Measurements from ENCODE around the gene WIPI1. TPM values are rescaled to one million over a fixed set of nuclear protein-coding genes. Genes with fewer than 3 reads are reported as not detected.
"Not testable (repeated sequence)": the region's sequence is repeated elsewhere in the genome, so short reads cannot be mapped to it uniquely, and the experiment has no call there.

WIPI1 gene
- 10 to 100 TPM; 48.0 to 84.8 TPM for total RNA-seq
- polyA plus RNA-seq (ENCODE audit: insufficient read length in 2 of 2) = 10 to 100 TPM; 19.2 to 35.0 TPM
- long read RNA-seq, donor 1, partial matches to known transcripts = 0 of 2 reads
- long read RNA-seq, donor 1, other reads (novel, unspliced or antisense) = 0 of 2 reads
- long read RNA-seq, donor 2 = 0 reads
- long read RNA-seq, donor 3, partial matches to known transcripts = 0 of 2 reads
- long read RNA-seq, donor 3, other reads (novel, unspliced or antisense) = 0 of 2 reads
- long read RNA-seq, donor 4, partial matches to known transcripts = 0 of 4 reads
- long read RNA-seq, donor 4, other reads (novel, unspliced or antisense) = 0 of 4 reads

GRCh38 chr17:68457168-68457538, at the start of gene WIPI1:
WIPI1 (minus strand) TSS chr17:68457496; CDS start chr17:68457421, 75 bp downstream.
- no peaks in the 10 kb centered on the region for H3K36me3 ChIP-seq (ENCODE audit: control insufficient read depth, insufficient read depth, low read length)
- H3K4me1 ChIP-seq (ENCODE audit: control insufficient read depth, insufficient read depth, low read length) = peaks cover 17% of the 10 kb centered on the region
- H3K9me3 ChIP-seq (ENCODE audit: control insufficient read depth, insufficient read depth, low read length) = no peaks in the 10 kb centered on the region
- peak in 1 of 6 donors; percentile 25 for DNase-seq (ENCODE audit: low read depth in 4 of 6, low spot score in 6 of 6)
- peak within 1 kb of the TSS; percentile 95 for H3K27ac ChIP-seq (ENCODE audit: low read depth, low read length)
- peaks cover 2% of the 10 kb centered on the region for H3K27me3 ChIP-seq (ENCODE audit: control insufficient read depth, insufficient read depth, low read length)
- 0% methylated on average over 21 of the region's 39 CpGs for WGBS (ENCODE audit: insufficient coverage)
- peak within 1 kb of the TSS; percentile 75 for H3K4me3 ChIP-seq (ENCODE audit: low read depth, low read length)

- Histone ChIP-seq H3K4me3 (ENCODE audit: low read depth, low read length) (no peak overlapping the region), H3K27ac (ENCODE audit: low read depth, low read length) (no peak overlapping the region), H3K4me1 (ENCODE audit: control insufficient read depth, insufficient read depth, low read length) (peaks cover 12% of the 10 kb centered on the region), H3K36me3 (ENCODE audit: control insufficient read depth, insufficient read depth, low read length) (no peaks in the 10 kb centered on the region), H3K9me3 (ENCODE audit: control insufficient read depth, insufficient read depth, low read length) (no peaks in the 10 kb centered on the region), H3K27me3 (ENCODE audit: control insufficient read depth, insufficient read depth, low read length) (peaks cover 2% of the 10 kb centered on the region)
- DNase-seq (ENCODE audit: low read depth in 4 of 6, low spot score in 6 of 6) = no peak
- 78% methylated on average over 1 of the region's 1 CpG for WGBS (ENCODE audit: insufficient coverage)
Observed at GRCh38 chr17:68505951-68506350, 48.7 kb upstream of the WIPI1 start.

GRCh38 chr17:68501074-68501473, 43.8 kb upstream of the WIPI1 start:
- Histone ChIP-seq H3K9me3 (ENCODE audit: control insufficient read depth, insufficient read depth, low read length) (no peaks in the 10 kb centered on the region), H3K4me3 (ENCODE audit: low read depth, low read length) (no peak overlapping the region), H3K36me3 (ENCODE audit: control insufficient read depth, insufficient read depth, low read length) (no peaks in the 10 kb centered on the region), H3K4me1 (ENCODE audit: control insufficient read depth, insufficient read depth, low read length) (no peaks in the 10 kb centered on the region), H3K27me3 (ENCODE audit: control insufficient read depth, insufficient read depth, low read length) (peaks cover 2% of the 10 kb centered on the region), H3K27ac (ENCODE audit: low read depth, low read length) (no peak overlapping the region)
- WGBS (ENCODE audit: insufficient coverage) = 81% methylated on average over 3 of the region's 3 CpGs
- no peak for DNase-seq (ENCODE audit: low read depth in 4 of 6, low spot score in 6 of 6)

GRCh38 chr17:68499587-68499986, 42.3 kb upstream of the WIPI1 start:
- Histone ChIP-seq H3K4me3 (ENCODE audit: low read depth, low read length) (no peak overlapping the region), H3K27ac (ENCODE audit: low read depth, low read length) (no peak overlapping the region), H3K4me1 (ENCODE audit: control insufficient read depth, insufficient read depth, low read length) (no peaks in the 10 kb centered on the region), H3K9me3 (ENCODE audit: control insufficient read depth, insufficient read depth, low read length) (no peaks in the 10 kb centered on the region), H3K36me3 (ENCODE audit: control insufficient read depth, insufficient read depth, low read length) (no peaks in the 10 kb centered on the region), H3K27me3 (ENCODE audit: control insufficient read depth, insufficient read depth, low read length) (peaks cover 2% of the 10 kb centered on the region)
- 93% methylated on average over 3 of the region's 5 CpGs for WGBS (ENCODE audit: insufficient coverage)
- no peak for DNase-seq (ENCODE audit: low read depth in 4 of 6, low spot score in 6 of 6)

DNA sequence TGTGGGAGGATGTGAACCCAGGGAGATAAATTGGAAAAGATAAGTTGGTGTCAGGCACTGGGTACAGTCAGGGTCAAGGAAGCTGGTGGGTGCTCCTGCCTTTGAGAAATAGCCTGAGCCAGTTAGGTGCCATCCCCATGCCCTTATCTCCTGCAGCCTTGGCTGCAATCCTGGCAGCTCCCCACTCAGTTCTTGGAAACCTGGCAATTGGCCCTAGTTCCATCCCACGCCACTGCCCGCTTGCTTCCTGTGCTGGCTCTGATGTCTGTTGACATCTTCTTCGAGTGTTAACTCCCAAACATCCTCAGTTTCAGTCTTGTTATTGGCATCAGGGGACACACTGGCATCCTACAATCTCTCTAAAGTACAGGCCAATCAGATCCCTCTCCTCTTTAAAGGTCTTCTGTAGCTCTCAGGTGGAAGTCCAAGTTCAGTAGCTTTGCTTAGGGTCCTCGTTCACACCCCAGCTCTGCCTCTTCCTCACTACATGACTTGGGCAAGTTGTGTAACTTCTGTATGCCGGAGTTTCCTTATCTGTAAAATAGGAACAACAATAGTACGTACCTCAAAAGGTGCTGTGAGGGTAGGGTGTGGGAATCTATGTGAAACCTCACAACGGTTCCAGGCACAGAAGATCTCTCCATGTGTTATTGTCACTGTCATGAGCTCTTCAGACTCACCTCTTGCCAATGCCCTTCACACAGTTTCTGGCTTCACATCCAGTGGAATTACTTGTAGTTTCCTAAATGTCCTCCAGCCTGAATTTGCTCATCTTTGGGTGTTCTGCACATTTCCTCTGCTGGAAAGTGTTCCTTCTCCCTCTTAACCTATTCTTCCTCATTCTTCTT, 41.4 kb upstream of the WIPI1 start:
- no peak overlapping the region for H3K4me3 ChIP-seq (ENCODE audit: low read depth, low read length)

DNA sequence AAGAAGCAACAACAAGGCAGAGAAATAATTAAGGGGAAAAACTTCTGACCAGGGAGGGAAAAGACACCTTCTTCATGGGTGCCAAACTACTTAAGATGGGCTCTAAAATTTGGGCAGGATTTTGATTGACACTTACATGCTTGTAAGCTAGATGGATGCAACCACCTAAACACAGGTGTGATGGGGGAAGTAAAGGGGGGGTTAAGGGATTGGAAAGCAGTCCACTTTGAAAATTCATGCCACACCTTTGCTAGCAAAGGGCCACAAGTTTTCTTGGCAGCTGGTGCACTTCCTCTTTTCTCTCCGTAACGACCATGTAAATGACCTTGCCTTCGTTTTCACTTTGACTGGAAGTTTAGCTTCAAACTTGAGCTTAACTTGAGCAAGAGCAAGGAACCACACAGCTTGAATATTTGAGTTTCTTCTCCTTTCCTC, 40.6 kb upstream of the WIPI1 start:
- H3K27ac ChIP-seq (ENCODE audit: low read depth, low read length) = no peak overlapping the region
- H3K4me3 ChIP-seq (ENCODE audit: low read depth, low read length) = no peak overlapping the region
- H3K27me3 ChIP-seq (ENCODE audit: control insufficient read depth, insufficient read depth, low read length) = peaks cover 2% of the 10 kb centered on the region
- H3K36me3 ChIP-seq (ENCODE audit: control insufficient read depth, insufficient read depth, low read length) = no peaks in the 10 kb centered on the region
- H3K9me3 ChIP-seq (ENCODE audit: control insufficient read depth, insufficient read depth, low read length) = no peaks in the 10 kb centered on the region
- H3K4me1 ChIP-seq (ENCODE audit: control insufficient read depth, insufficient read depth, low read length) = no peaks in the 10 kb centered on the region
- WGBS (ENCODE audit: insufficient coverage) = 25% methylated on average over 3 of the region's 3 CpGs
- no peak for DNase-seq (ENCODE audit: low read depth in 4 of 6, low spot score in 6 of 6)

More for the DNA sequence above, 41.4 kb upstream of the WIPI1 start:
- Histone ChIP-seq H3K27ac (ENCODE audit: low read depth, low read length) (no peak overlapping the region), H3K4me1 (ENCODE audit: control insufficient read depth, insufficient read depth, low read length) (no peaks in the 10 kb centered on the region), H3K36me3 (ENCODE audit: control insufficient read depth, insufficient read depth, low read length) (no peaks in the 10 kb centered on the region), H3K27me3 (ENCODE audit: control insufficient read depth, insufficient read depth, low read length) (peaks cover 2% of the 10 kb centered on the region), H3K9me3 (ENCODE audit: control insufficient read depth, insufficient read depth, low read length) (no peaks in the 10 kb centered on the region)
- DNase-seq (ENCODE audit: low read depth in 4 of 6, low spot score in 6 of 6) = no peak
- 62% methylated on average over 4 of the region's 7 CpGs for WGBS (ENCODE audit: insufficient coverage)

DNA sequence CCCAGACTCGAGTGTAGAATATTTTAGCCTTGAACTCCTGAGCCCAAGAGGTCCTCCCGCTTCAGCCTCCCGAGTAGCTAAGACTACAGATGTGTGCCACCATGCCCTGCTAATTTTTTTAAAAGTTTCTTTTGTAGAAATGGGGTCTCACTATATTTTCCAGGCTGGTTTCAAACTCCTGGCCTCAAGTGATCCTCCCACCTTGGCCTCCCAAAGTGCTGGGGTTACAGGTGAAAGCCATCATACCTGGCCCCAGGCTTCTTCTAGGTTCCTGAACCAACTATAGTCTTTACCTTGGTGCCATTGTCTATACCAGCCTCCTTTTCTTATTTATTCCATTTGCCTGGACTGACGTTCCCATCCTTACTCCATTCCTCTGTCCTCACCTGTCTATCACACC, 37.8 kb upstream of the WIPI1 start:
- Histone ChIP-seq H3K36me3 (ENCODE audit: control insufficient read depth, insufficient read depth, low read length) (no peaks in the 10 kb centered on the region), H3K9me3 (ENCODE audit: control insufficient read depth, insufficient read depth, low read length) (no peaks in the 10 kb centered on the region), H3K27ac (ENCODE audit: low read depth, low read length) (no peak overlapping the region), H3K27me3 (ENCODE audit: control insufficient read depth, insufficient read depth, low read length) (no peaks in the 10 kb centered on the region), H3K4me1 (ENCODE audit: control insufficient read depth, insufficient read depth, low read length) (peaks cover 4% of the 10 kb centered on the region), H3K4me3 (ENCODE audit: low read depth, low read length) (no peak overlapping the region)
- DNase-seq (ENCODE audit: low read depth in 4 of 6, low spot score in 6 of 6) = no peak
- WGBS (ENCODE audit: insufficient coverage) = 90% methylated on average over 3 of the region's 4 CpGs

GRCh38 chr17:68492394-68493054, 35.2 kb upstream of the WIPI1 start:
- not testable (repeated sequence) for H3K4me3 ChIP-seq (ENCODE audit: low read depth, low read length); H3K36me3 ChIP-seq (ENCODE audit: control insufficient read depth, insufficient read depth, low read length); H3K27me3 ChIP-seq (ENCODE audit: control insufficient read depth, insufficient read depth, low read length); H3K27ac ChIP-seq (ENCODE audit: low read depth, low read length); H3K9me3 ChIP-seq (ENCODE audit: control insufficient read depth, insufficient read depth, low read length); H3K4me1 ChIP-seq (ENCODE audit: control insufficient read depth, insufficient read depth, low read length); DNase-seq (ENCODE audit: low read depth in 4 of 6, low spot score in 6 of 6)
- 95% methylated on average over 8 of the region's 8 CpGs for WGBS (ENCODE audit: insufficient coverage)

DNA sequence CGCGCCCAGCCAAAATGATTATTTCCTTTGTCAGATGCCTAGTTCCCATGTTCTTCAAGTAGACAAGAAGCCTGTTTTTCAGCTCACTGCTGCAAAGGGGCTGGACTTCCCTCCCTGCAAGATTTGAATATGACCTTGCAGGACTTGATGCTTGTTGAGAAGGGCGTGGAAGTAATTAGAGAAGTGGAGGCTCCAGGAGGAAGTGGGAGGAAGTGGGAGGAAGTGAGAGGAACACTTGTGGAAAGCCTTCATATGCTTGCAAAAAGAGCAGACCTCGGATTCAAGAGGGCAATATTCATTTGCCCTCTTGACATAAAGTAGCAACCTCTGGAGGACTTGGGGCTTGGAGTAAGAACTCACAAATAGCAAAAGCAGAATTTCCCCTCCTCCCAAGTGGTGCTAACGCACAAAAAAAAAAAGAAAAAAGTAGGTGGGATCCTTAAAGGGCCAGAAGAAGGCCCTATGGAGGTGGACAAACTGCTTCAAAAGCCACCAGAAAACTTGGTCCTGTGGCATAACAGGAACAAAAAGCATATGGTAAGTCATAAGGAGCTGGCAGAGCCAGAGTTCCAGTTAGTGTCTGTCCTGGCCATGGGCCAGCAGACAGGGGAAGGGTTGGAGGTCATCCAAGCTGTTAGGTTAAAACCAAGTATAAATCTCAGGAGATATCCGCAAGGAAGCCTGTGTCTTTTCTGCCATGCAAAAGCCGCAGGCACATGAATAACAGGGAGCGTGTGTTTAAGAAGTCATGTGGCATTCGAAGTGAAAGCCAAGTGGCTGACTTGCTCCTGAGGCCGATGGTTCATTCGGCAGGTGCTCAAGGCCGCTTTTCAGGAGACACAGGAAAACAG, 34.3 kb upstream of the WIPI1 start:
- Histone ChIP-seq H3K27me3 (ENCODE audit: control insufficient read depth, insufficient read depth, low read length) (no peaks in the 10 kb centered on the region), H3K4me3 (ENCODE audit: low read depth, low read length) (no peak overlapping the region), H3K36me3 (ENCODE audit: control insufficient read depth, insufficient read depth, low read length) (no peaks in the 10 kb centered on the region), H3K27ac (ENCODE audit: low read depth, low read length) (no peak overlapping the region), H3K9me3 (ENCODE audit: control insufficient read depth, insufficient read depth, low read length) (no peaks in the 10 kb centered on the region), H3K4me1 (ENCODE audit: control insufficient read depth, insufficient read depth, low read length) (peaks cover 4% of the 10 kb centered on the region)
- DNase-seq (ENCODE audit: low read depth in 4 of 6, low spot score in 6 of 6) = no peak
- WGBS (ENCODE audit: insufficient coverage) = 74% methylated on average over 10 of the region's 12 CpGs
